Keratinocyte (primary cell): ENCODE data around the gene GATAD2B.

ENCODE experiments used
- CTCF ChIP-seq, 3 experiments: IDR thresholded peaks in 1 of 3; conservative IDR thresholded peaks in 1 of 3; optimal IDR thresholded peaks in 1 of 3; 2 replicates in 2 of 3; 3 replicates in 1 of 3; pipeline versions ENCODE3 to v1.5.1; 2011; ENCODE audit warnings: low read length in 3 of 3, mild to moderate bottlenecking in 3 of 3, moderate library complexity in 2 of 3, control low read depth in 1 of 3, inconsistent platforms in 1 of 3; ENCODE audit not compliant: insufficient read depth in 2 of 3; ENCODE audit errors: extremely low read depth in 1 of 3
- EZH2 ChIP-seq: IDR thresholded peaks from one replicate; pipeline ENCODE4 v1.6.1; 2012; ENCODE audit warnings: inconsistent platforms, mild to moderate bottlenecking, low read length, moderate library complexity

DNA sequence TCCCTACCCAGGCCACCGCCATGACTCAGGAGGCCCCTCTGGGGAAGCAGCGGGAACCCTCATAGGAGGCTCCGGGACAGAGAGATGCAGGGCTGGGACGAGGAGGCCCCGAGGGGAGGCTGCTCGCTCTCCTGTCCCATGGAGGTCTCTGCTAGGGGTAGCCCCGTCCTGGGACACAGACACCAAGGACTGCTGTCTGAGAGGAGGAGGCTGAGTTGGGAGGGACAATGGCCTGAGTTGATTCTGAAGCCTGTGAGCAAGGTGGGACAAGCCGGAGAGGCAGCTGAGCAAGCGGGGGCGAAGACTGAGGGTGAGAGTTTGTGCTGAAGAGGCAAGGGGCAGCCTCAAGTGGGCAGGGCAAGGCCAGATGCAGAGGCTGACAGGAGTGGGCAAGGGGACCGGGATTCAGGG is 130.1 kb downstream of the GATAD2B start:
- TF ChIP-seq CTCF (optimal IDR thresholded peaks at IDR 0.05 in 1 of 3, IDR thresholded peaks at IDR 0.05 in 1 of 3, conservative IDR thresholded peaks at IDR 0.05 in 1 of 3; ENCODE audit: extremely low read depth in 1 of 3, insufficient read depth in 2 of 3, low read length in 3 of 3) (no peak), EZH2 (no peak)
